ENCODE data around the gene KLHL14. TPM values are rescaled to one million over a fixed set of nuclear protein-coding genes. Genes with fewer than 3 reads are reported as not detected.

Gene KLHL14
- total and polyA plus RNA-seq, 2 experiments from 2014 or later, result 0.44 to 1.9 TPM

DNA sequence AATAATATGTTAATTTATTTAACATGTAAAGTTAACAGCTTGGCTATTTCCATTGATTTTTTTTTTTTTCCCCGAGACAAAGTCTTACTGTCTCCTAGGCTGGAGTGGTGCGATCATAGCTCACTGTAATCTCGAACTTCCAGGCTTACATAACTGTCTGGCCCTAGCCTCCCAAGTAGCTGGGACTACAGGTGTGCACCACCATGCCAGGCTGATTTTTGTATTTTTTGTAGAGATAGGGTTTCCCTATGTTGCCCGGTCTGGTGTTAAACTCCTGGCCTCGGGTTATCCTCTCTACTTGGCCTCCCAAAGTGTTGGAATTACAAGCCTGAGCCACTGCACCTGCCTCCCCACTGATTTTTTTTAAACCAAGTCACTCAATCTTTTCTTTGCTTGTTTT is 32.5 kb upstream of the KLHL14 start:
- Histone ChIP-seq H3K36me3 (ENCODE audit: insufficient read depth) (no peaks in the 10 kb centered on the region), H3K27me3 (ENCODE audit: insufficient read depth) (no peaks in the 10 kb centered on the region), H3K27ac (ENCODE audit: low read depth) (no peak overlapping the region), H3F3A (replicated peaks; ENCODE audit: low read depth) (no peaks in the 10 kb centered on the region), H3K4me2 (no peak overlapping the region), H3K4me1 (ENCODE audit: insufficient read depth) (no peaks in the 10 kb centered on the region), H3K9me2 (ENCODE audit: insufficient read depth) (no peaks in the 10 kb centered on the region), H4K20me1 (replicated peaks; ENCODE audit: insufficient read depth) (no peaks in the 10 kb centered on the region), H2AFZ (no peak overlapping the region), H3K4me3 (no peak overlapping the region), H3K79me2 (replicated peaks; ENCODE audit: insufficient read depth) (no peaks in the 10 kb centered on the region)
- H3K27me3 Mint-ChIP-seq (ENCODE audit: insufficient read depth, low read depth, poor library complexity), result no peaks in the 10 kb centered on the region
- DNase-seq (ENCODE audit: low spot score) (no peak), ATAC-seq (no peak)
- H3K36me3 Mint-ChIP-seq (ENCODE audit: low read depth), result no peaks in the 10 kb centered on the region
- no peaks in the 10 kb centered on the region for H3K4me1 Mint-ChIP-seq
- H3K9me3 Mint-ChIP-seq, result no peaks in the 10 kb centered on the region
- TF ChIP-seq ZNF114 (CRISPR knock-in tag; IDR thresholded peaks at IDR 0.05), result no peak
- TF ChIP-seq, protein P1, sequence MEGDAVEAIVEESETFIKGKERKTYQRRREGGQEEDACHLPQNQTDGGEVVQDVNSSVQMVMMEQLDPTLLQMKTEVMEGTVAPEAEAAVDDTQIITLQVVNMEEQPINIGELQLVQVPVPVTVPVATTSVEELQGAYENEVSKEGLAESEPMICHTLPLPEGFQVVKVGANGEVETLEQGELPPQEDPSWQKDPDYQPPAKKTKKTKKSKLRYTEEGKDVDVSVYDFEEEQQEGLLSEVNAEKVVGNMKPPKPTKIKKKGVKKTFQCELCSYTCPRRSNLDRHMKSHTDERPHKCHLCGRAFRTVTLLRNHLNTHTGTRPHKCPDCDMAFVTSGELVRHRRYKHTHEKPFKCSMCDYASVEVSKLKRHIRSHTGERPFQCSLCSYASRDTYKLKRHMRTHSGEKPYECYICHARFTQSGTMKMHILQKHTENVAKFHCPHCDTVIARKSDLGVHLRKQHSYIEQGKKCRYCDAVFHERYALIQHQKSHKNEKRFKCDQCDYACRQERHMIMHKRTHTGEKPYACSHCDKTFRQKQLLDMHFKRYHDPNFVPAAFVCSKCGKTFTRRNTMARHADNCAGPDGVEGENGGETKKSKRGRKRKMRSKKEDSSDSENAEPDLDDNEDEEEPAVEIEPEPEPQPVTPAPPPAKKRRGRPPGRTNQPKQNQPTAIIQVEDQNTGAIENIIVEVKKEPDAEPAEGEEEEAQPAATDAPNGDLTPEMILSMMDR (conservative IDR thresholded peaks at IDR 0.05; ENCODE audit: low read depth in 2 of 2), result no peak
- no peak for TF ChIP-seq ZNF331 (CRISPR knock-in tag; IDR thresholded peaks at IDR 0.05; ENCODE audit: low read depth)
- TF ChIP-seq POLR2AphosphoS5 (IDR thresholded peaks at IDR 0.05; ENCODE audit: low read depth), result no peak
- no peak for TF ChIP-seq NANOG (IDR thresholded peaks at IDR 0.05; ENCODE audit: borderline replicate concordance)
- no peak for TF ChIP-seq EZH2 (IDR thresholded peaks at IDR 0.05; ENCODE audit: low read depth, unreplicated experiment)
- TF ChIP-seq, protein P2, sequence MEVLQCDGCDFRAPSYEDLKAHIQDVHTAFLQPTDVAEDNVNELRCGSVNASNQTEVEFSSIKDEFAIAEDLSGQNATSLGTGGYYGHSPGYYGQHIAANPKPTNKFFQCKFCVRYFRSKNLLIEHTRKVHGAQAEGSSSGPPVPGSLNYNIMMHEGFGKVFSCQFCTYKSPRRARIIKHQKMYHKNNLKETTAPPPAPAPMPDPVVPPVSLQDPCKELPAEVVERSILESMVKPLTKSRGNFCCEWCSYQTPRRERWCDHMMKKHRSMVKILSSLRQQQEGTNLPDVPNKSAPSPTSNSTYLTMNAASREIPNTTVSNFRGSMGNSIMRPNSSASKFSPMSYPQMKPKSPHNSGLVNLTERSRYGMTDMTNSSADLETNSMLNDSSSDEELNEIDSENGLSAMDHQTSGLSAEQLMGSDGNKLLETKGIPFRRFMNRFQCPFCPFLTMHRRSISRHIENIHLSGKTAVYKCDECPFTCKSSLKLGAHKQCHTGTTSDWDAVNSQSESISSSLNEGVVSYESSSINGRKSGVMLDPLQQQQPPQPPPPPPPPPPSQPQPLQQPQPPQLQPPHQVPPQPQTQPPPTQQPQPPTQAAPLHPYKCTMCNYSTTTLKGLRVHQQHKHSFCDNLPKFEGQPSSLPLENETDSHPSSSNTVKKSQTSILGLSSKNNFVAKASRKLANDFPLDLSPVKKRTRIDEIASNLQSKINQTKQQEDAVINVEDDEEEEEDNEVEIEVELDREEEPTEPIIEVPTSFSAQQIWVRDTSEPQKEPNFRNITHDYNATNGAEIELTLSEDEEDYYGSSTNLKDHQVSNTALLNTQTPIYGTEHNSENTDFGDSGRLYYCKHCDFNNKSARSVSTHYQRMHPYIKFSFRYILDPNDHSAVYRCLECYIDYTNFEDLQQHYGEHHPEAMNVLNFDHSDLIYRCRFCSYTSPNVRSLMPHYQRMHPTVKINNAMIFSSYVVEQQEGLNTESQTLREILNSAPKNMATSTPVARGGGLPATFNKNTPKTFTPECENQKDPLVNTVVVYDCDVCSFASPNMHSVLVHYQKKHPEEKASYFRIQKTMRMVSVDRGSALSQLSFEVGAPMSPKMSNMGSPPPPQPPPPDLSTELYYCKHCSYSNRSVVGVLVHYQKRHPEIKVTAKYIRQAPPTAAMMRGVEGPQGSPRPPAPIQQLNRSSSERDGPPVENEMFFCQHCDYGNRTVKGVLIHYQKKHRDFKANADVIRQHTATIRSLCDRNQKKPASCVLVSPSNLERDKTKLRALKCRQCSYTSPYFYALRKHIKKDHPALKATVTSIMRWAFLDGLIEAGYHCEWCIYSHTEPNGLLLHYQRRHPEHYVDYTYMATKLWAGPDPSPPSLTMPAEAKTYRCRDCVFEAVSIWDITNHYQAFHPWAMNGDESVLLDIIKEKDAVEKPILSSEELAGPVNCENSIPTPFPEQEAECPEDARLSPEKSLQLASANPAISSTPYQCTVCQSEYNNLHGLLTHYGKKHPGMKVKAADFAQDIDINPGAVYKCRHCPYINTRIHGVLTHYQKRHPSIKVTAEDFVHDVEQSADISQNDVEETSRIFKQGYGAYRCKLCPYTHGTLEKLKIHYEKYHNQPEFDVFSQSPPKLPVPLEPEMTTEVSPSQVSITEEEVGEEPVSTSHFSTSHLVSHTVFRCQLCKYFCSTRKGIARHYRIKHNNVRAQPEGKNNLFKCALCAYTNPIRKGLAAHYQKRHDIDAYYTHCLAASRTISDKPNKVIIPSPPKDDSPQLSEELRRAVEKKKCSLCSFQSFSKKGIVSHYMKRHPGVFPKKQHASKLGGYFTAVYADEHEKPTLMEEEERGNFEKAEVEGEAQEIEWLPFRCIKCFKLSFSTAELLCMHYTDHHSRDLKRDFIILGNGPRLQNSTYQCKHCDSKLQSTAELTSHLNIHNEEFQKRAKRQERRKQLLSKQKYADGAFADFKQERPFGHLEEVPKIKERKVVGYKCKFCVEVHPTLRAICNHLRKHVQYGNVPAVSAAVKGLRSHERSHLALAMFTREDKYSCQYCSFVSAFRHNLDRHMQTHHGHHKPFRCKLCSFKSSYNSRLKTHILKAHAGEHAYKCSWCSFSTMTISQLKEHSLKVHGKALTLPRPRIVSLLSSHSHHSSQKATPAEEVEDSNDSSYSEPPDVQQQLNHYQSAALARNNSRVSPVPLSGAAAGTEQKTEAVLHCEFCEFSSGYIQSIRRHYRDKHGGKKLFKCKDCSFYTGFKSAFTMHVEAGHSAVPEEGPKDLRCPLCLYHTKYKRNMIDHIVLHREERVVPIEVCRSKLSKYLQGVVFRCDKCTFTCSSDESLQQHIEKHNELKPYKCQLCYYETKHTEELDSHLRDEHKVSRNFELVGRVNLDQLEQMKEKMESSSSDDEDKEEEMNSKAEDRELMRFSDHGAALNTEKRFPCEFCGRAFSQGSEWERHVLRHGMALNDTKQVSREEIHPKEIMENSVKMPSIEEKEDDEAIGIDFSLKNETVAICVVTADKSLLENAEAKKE (CRISPR knock-in tag; IDR thresholded peaks at IDR 0.05), result no peak
- no peak for TF ChIP-seq JUNB (IDR thresholded peaks at IDR 0.05; ENCODE audit: unreplicated experiment)
- TF ChIP-seq, protein P3, sequence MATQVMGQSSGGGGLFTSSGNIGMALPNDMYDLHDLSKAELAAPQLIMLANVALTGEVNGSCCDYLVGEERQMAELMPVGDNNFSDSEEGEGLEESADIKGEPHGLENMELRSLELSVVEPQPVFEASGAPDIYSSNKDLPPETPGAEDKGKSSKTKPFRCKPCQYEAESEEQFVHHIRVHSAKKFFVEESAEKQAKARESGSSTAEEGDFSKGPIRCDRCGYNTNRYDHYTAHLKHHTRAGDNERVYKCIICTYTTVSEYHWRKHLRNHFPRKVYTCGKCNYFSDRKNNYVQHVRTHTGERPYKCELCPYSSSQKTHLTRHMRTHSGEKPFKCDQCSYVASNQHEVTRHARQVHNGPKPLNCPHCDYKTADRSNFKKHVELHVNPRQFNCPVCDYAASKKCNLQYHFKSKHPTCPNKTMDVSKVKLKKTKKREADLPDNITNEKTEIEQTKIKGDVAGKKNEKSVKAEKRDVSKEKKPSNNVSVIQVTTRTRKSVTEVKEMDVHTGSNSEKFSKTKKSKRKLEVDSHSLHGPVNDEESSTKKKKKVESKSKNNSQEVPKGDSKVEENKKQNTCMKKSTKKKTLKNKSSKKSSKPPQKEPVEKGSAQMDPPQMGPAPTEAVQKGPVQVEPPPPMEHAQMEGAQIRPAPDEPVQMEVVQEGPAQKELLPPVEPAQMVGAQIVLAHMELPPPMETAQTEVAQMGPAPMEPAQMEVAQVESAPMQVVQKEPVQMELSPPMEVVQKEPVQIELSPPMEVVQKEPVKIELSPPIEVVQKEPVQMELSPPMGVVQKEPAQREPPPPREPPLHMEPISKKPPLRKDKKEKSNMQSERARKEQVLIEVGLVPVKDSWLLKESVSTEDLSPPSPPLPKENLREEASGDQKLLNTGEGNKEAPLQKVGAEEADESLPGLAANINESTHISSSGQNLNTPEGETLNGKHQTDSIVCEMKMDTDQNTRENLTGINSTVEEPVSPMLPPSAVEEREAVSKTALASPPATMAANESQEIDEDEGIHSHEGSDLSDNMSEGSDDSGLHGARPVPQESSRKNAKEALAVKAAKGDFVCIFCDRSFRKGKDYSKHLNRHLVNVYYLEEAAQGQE (IDR thresholded peaks at IDR 0.05; ENCODE audit: unreplicated experiment), result no peak
- TF ChIP-seq STAT1 (IDR thresholded peaks at IDR 0.05; ENCODE audit: unreplicated experiment), result no peak
- TF ChIP-seq EZH2phosphoT487 (IDR thresholded peaks at IDR 0.05; ENCODE audit: unreplicated experiment), result no peak
- TF ChIP-seq, protein P4, sequence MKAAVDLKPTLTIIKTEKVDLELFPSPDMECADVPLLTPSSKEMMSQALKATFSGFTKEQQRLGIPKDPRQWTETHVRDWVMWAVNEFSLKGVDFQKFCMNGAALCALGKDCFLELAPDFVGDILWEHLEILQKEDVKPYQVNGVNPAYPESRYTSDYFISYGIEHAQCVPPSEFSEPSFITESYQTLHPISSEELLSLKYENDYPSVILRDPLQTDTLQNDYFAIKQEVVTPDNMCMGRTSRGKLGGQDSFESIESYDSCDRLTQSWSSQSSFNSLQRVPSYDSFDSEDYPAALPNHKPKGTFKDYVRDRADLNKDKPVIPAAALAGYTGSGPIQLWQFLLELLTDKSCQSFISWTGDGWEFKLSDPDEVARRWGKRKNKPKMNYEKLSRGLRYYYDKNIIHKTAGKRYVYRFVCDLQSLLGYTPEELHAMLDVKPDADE (IDR thresholded peaks at IDR 0.05), result no peak
- TF ChIP-seq CREB1 (CRISPR knock-in tag; IDR thresholded peaks at IDR 0.05; ENCODE audit: low read depth), result no peak
- H3K4me3 Mint-ChIP-seq, result no peak overlapping the region
- no peak overlapping the region for H3K27ac Mint-ChIP-seq

Measured in GM23338 (cell line).